ENCODE data around the gene SOS2.

The SOS2 gene

GRCh38 chr14:50231475-50232275 lies at the start of gene SOS2:
Gene SOS2 (minus strand): TSS chr14:50231578. CDS start chr14:50231283, 295 bp downstream.
- in situ Hi-C loops (cut with MboI; ENCODE audit: low sequenced_read_pairs), result no loop called here

- in situ Hi-C loops (cut with MboI; ENCODE audit: low sequenced_read_pairs), result no loop called here
Observed at GRCh38 chr14:50272498-50272897, 41.1 kb upstream of the SOS2 start.

- in situ Hi-C loops (cut with MboI; ENCODE audit: low sequenced_read_pairs), result no loop called here
Observed at GRCh38 chr14:50270932-50271331, 39.6 kb upstream of the SOS2 start.

- in situ Hi-C loops (cut with MboI; ENCODE audit: low sequenced_read_pairs), result no loop called here
Observed at GRCh38 chr14:50265029-50265428, 33.7 kb upstream of the SOS2 start.

- in situ Hi-C loops (cut with MboI; ENCODE audit: low sequenced_read_pairs), result no loop called here
Observed at GRCh38 chr14:50263321-50263720, 31.9 kb upstream of the SOS2 start.

GRCh38 chr14:50262865-50263264 lies 31.5 kb upstream of the SOS2 start:
- in situ Hi-C loops (cut with MboI; ENCODE audit: low sequenced_read_pairs), result no loop called here

GRCh38 chr14:50260511-50260910 lies 29.1 kb upstream of the SOS2 start:
- in situ Hi-C loops (cut with MboI; ENCODE audit: low sequenced_read_pairs), result no loop called here

- in situ Hi-C loops (cut with MboI; ENCODE audit: low sequenced_read_pairs), result no loop called here
Observed at GRCh38 chr14:50260072-50260471, 28.7 kb upstream of the SOS2 start.

- in situ Hi-C loops (cut with MboI; ENCODE audit: low sequenced_read_pairs), result no loop called here
Observed at GRCh38 chr14:50257732-50258131, 26.4 kb upstream of the SOS2 start.

- in situ Hi-C loops (cut with MboI; ENCODE audit: low sequenced_read_pairs), result no loop called here
Observed at GRCh38 chr14:50254248-50254647, 22.9 kb upstream of the SOS2 start.

- in situ Hi-C loops (cut with MboI; ENCODE audit: low sequenced_read_pairs), result no loop called here
Observed at GRCh38 chr14:50249136-50249775, 17.9 kb upstream of the SOS2 start.

GRCh38 chr14:50247245-50247644 lies 15.9 kb upstream of the SOS2 start:
- in situ Hi-C loops (cut with MboI; ENCODE audit: low sequenced_read_pairs), result no loop called here

GRCh38 chr14:50242566-50243310 lies 11.4 kb upstream of the SOS2 start:
- in situ Hi-C loops (cut with MboI; ENCODE audit: low sequenced_read_pairs), result no loop called here

- in situ Hi-C loops (cut with MboI; ENCODE audit: low sequenced_read_pairs), result no loop called here
Observed at GRCh38 chr14:50242096-50242495, 10.7 kb upstream of the SOS2 start.

GRCh38 chr14:50237427-50237826 lies 6.0 kb upstream of the SOS2 start:
- in situ Hi-C loops (cut with MboI; ENCODE audit: low sequenced_read_pairs), result no loop called here

GRCh38 chr14:50233951-50234250 lies 2.5 kb upstream of the SOS2 start:
- in situ Hi-C loops (cut with MboI; ENCODE audit: low sequenced_read_pairs), result no loop called here

GRCh38 chr14:50233166-50233950 lies 2.0 kb upstream of the SOS2 start:
- in situ Hi-C loops (cut with MboI; ENCODE audit: low sequenced_read_pairs), result no loop called here

GRCh38 chr14:50232276-50232642 lies 881 bp upstream of the SOS2 start:
- in situ Hi-C loops (cut with MboI; ENCODE audit: low sequenced_read_pairs), result no loop called here

GRCh38 chr14:50230701-50231474 lies 490 bp downstream of the SOS2 start:
- in situ Hi-C loops (cut with MboI; ENCODE audit: low sequenced_read_pairs), result no loop called here

- in situ Hi-C loops (cut with MboI; ENCODE audit: low sequenced_read_pairs), result no loop called here
Observed at GRCh38 chr14:50230401-50230700, 1.0 kb downstream of the SOS2 start.

- in situ Hi-C loops (cut with MboI; ENCODE audit: low sequenced_read_pairs), result no loop called here
Observed at GRCh38 chr14:50229681-50230080, 1.7 kb downstream of the SOS2 start.
